ENCODE measurements around the gene PAPPA2.

GRCh38 chr1:176696689-176697088 is 233.7 kb downstream of the PAPPA2 start:
- TF ChIP-seq CTCF (IDR thresholded peaks at IDR 0.05) (no peak), EP300 (IDR thresholded peaks at IDR 0.05) (no peak)
